Breast epithelium (tissue), 4 donors: ENCODE results near the gene TPRA1. TPM values are rescaled to one million over a fixed set of nuclear protein-coding genes. Genes with fewer than 3 reads are reported as not detected.

Source experiments
- DNase-seq, 2 donors: peaks; one replicate each; pipeline ENCODE4 v3.0.0-alpha.2; 2019; ENCODE audit warnings: low spot score in 2 of 2
- H3K27ac ChIP-seq, 2 donors: fragments of 200-600 bp; sonication (generic) in 1 of 2; one replicate each; pipeline ENCODE4 v1.5.1; 2016 to 2019; ENCODE audit warnings: mild to moderate bottlenecking in 1 of 2
- H3K27me3 ChIP-seq, 2 donors: fragments of 200-600 bp; sonication (generic) in 1 of 2; one replicate each; pipeline versions ENCODE4 v1.5.1 to v1.6.0; 2017 to 2019; ENCODE audit warnings: control low read depth in 1 of 2, mild to moderate bottlenecking in 1 of 2
- H3K36me3 ChIP-seq: fragments of 200-600 bp; one replicate; pipeline ENCODE4 v1.5.1; 2019
- H3K4me1 ChIP-seq, 2 donors: fragments of 200-600 bp; sonication (generic); one replicate each; pipeline ENCODE4 v1.5.1; 2016 to 2019; ENCODE audit warnings: control low read depth in 1 of 2
- H3K4me3 ChIP-seq, 3 donors: fragments of 200-600 bp; sonication (generic); 1 replicate in 2 of 3; 2 replicates in 1 of 3; pipeline ENCODE4 v1.5.1; 2016 to 2019; ENCODE audit warnings: mild to moderate bottlenecking in 3 of 3, moderate library complexity in 2 of 3
- H3K9me3 ChIP-seq, 2 donors: fragments of 200-600 bp; sonication (generic) in 1 of 2; one replicate each; pipeline ENCODE4 v1.5.1; 2016 to 2019; ENCODE audit warnings: control low read depth in 1 of 2
- POLR2A ChIP-seq: fragments of 450-650 bp; IDR thresholded peaks from one replicate; pipeline ENCODE4 v1.6.1; 2016; ENCODE audit warnings: antibody characterized with exemption, mild to moderate bottlenecking, moderate library complexity
- POLR2AphosphoS5 ChIP-seq, 3 donors: sonication (generic); formaldehyde crosslinking; IDR thresholded peaks; one replicate each; pipeline ENCODE4 v1.6.1; 2017; ENCODE audit warnings: antibody characterized with exemption in 3 of 3
- intact Hi-C: fragments of 100-400 bp; cut with DNase I; formaldehyde crosslinking; loops from one replicate; pipeline ENCODE4 v1.15.1; 2023; ENCODE audit warnings: low total_unique reads
- total RNA-seq, 3 donors: library from RNA; depleted of rRNA; stranded (reverse); fragments of >200 nt; gene quantifications; one replicate each; pipeline ENCODE4 v1.1.0, GENCODE V29; 2016
- TF ChIP-seq, protein P1 (sequence below), 3 donors: fragments of 450-650 bp; IDR thresholded peaks; one replicate each; pipeline ENCODE4 v1.5.1; 2016 to 2017; ENCODE audit warnings: antibody characterized with exemption in 3 of 3, mild to moderate bottlenecking in 3 of 3, moderate library complexity in 3 of 3

The TPRA1 gene
- total RNA-seq, 3 donors from 2014 or later = 32.1 to 49.0 (median 39.8) TPM

GRCh38 chr3:127536830-127537812 is 53.4 kb downstream of the TPRA1 start:
- no peak for TF ChIP-seq POLR2AphosphoS5 (IDR thresholded peaks at IDR 0.05)
- TF ChIP-seq POLR2A = no peak
- TF ChIP-seq, protein P1, sequence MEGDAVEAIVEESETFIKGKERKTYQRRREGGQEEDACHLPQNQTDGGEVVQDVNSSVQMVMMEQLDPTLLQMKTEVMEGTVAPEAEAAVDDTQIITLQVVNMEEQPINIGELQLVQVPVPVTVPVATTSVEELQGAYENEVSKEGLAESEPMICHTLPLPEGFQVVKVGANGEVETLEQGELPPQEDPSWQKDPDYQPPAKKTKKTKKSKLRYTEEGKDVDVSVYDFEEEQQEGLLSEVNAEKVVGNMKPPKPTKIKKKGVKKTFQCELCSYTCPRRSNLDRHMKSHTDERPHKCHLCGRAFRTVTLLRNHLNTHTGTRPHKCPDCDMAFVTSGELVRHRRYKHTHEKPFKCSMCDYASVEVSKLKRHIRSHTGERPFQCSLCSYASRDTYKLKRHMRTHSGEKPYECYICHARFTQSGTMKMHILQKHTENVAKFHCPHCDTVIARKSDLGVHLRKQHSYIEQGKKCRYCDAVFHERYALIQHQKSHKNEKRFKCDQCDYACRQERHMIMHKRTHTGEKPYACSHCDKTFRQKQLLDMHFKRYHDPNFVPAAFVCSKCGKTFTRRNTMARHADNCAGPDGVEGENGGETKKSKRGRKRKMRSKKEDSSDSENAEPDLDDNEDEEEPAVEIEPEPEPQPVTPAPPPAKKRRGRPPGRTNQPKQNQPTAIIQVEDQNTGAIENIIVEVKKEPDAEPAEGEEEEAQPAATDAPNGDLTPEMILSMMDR (IDR thresholded peaks at IDR 0.05) = no peak
- intact Hi-C loops = loop anchor here (1.0 kb wide), 2 partner anchors 38 to 41 kb away; no protein-coding TSS in a partner anchor
- Histone ChIP-seq H3K36me3 (no peaks in the 10 kb centered on the region), H3K27me3 (no peaks in the 10 kb centered on the region), H3K4me3 (no peak overlapping the region), H3K9me3 (no peaks in the 10 kb centered on the region), H3K4me1 (no peaks in the 10 kb centered on the region), H3K27ac (no peak overlapping the region)
- no peak for DNase-seq

DNA sequence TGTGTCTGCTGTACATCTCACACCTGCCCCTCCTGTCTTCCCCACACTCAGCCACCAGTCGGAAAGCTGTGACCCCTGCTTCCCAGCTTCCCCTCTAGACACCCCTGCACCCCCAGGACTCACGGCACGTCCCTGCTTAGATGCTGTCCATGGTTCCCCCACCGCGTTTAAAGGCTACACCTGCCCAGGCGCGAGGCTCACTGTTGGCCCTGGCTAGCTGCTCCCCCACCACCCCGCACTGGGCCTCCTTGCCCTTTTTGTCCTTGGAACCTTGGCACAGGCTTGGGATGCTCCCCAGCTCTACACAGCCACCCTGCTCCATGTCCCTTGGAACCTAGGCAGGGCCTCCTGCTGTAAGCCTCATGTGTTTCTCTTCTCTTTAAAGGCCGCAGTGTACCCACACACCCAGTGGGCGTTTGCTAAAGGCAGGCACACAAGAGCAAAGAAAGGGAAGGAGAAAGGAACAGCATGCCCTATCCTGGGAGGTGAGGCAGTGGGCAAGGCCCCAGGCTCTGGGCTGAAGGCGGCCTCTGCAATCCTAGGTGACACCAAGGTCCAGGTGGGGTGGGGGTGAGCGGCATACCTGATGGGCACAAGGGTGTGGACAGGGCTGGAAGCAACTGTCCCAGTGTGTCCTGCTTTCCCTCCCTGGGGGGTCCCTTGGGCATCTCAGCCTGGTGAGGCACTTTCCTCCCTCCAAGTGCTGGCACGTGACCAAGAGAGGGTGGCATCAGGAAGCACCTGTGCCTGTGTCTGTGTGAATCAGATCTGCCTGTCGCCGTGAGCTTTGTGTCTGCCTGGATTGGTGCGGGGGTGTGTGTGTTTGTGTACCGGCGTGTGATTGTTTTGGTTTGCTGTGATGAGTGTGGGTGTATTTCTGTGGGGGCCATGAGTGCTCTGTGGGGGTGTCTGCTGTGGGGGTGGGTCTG is 54.4 kb downstream of the TPRA1 start:
- no peak overlapping the region for H3K4me3 ChIP-seq
- H3K27ac ChIP-seq = no peak overlapping the region
- no peaks in the 10 kb centered on the region for H3K36me3 ChIP-seq
- no peaks in the 10 kb centered on the region for H3K9me3 ChIP-seq
- H3K27me3 ChIP-seq = no peaks in the 10 kb centered on the region
- TF ChIP-seq, protein P1 (IDR thresholded peaks at IDR 0.05) = no peak
- TF ChIP-seq POLR2A = no peak
- TF ChIP-seq POLR2AphosphoS5 (IDR thresholded peaks at IDR 0.05) = no peak
- intact Hi-C loops = loop anchor here (1.0 kb wide), 1 partner anchor 40 kb away; no protein-coding TSS in a partner anchor
- no peak for DNase-seq
- H3K4me1 ChIP-seq = no peaks in the 10 kb centered on the region

- Histone ChIP-seq H3K4me1 (no peaks in the 10 kb centered on the region), H3K4me3 (no peak overlapping the region), H3K36me3 (no peaks in the 10 kb centered on the region), H3K27me3 (no peaks in the 10 kb centered on the region), H3K9me3 (no peaks in the 10 kb centered on the region), H3K27ac (no peak overlapping the region)
- intact Hi-C loops = no loop called here
- no peak for DNase-seq
- TF ChIP-seq, protein P1 (IDR thresholded peaks at IDR 0.05) = no peak
- no peak for TF ChIP-seq POLR2A
- TF ChIP-seq POLR2AphosphoS5 (IDR thresholded peaks at IDR 0.05) = no peak
Observed at GRCh38 chr3:127535106-127535785, 55.3 kb downstream of the TPRA1 start.

DNA sequence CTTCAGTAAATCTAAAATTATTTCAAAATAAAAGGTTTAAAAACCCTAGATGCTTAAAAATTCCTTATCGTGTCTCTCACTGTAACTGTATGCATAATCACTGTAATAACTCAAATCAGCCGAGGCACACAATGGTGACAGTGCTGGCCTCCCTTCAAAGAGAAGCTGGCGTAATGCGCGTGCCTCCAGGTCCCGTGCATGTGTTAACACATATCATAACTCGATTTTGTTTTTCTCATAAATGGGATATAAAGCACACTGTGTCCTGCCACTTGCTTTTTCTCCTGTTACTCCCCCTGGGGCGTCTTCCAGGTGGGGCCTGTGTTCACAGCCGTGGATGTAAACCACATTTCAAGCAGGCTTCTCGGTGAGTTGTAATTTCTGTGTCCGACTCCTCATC is 56.0 kb downstream of the TPRA1 start:
- intact Hi-C loops = no loop called here
- Histone ChIP-seq H3K4me1 (no peaks in the 10 kb centered on the region), H3K27ac (no peak overlapping the region), H3K9me3 (no peaks in the 10 kb centered on the region), H3K4me3 (no peak overlapping the region), H3K36me3 (no peaks in the 10 kb centered on the region), H3K27me3 (no peaks in the 10 kb centered on the region)
- DNase-seq = no peak
- TF ChIP-seq POLR2A (no peak), POLR2AphosphoS5 (IDR thresholded peaks at IDR 0.05) (no peak)
- TF ChIP-seq, protein P1 (IDR thresholded peaks at IDR 0.05) = no peak
